ENCODE measurements around the gene ORC4. TPM values are rescaled to one million over a fixed set of nuclear protein-coding genes. Genes with fewer than 3 reads are reported as not detected.

Gene ORC4
- total and polyA plus RNA-seq, 2 of the 8 experiments (the other 6 are each of a cell fraction or from before 2014, with no cell fraction given) = 22.7 to 63.7 TPM

DNA sequence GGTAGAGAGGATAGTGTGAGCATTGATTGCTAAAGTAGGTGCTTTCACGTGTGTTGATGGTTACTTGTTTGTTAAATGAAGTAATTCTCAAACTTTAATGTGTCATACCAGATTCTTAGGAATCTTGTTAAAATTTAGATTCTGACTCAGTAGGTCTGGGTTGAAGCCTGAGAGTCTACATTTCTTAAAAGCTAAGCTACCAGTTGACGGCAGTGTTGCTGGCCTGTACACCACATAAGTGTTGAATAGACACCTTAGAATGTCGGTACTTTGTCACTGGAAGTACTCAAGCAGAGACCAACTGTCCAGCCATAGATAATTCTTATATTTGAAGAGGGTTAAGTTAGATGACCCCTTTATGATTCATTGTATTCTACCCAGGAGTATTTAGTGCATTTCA is 95.9 kb downstream of the ORC4 start:
- Histone ChIP-seq H3K36me3 (ENCODE audit: control insufficient read depth in 2 of 4, insufficient read depth in 4 of 4, low read length in 3 of 4) (peaks cover 0 to 13% (median 3%) of the 10 kb centered on the region in 4 experiments; a peak in 4 of 8 replicates), H4K5ac (ENCODE audit: insufficient read length, low read depth, low read length) (no peak overlapping the region), H2BK5ac (ENCODE audit: low read depth, low read length) (no peak overlapping the region), H3K27me3 (replicated peaks in 1 of 4; ENCODE audit: control insufficient read depth in 3 of 4, extremely low read depth in 1 of 4, insufficient read depth in 3 of 4, low read length in 3 of 4) (no peaks in the 10 kb centered on the region), H3K23me2 (ENCODE audit: low read depth, low read length) (no peaks in the 10 kb centered on the region), H3K9me3 (ENCODE audit: insufficient read depth in 2 of 2, low read depth in 1 of 2, low read length in 1 of 2) (no peaks in the 10 kb centered on the region), H3K27ac (ENCODE audit: low read depth, low read length) (no peak overlapping the region), H4K91ac (replicated peaks; ENCODE audit: insufficient read length, low read length) (no peak overlapping the region), H3K79me1 (ENCODE audit: low read depth, low read length) (no peaks in the 10 kb centered on the region), H3K23ac (ENCODE audit: insufficient read length) (no peak overlapping the region), H3K4ac (replicated peaks; ENCODE audit: insufficient read length, low read depth, low read length) (no peak overlapping the region), H3K9ac (replicated peaks in 1 of 4; ENCODE audit: extremely low read depth in 1 of 4, low read depth in 3 of 4, low read length in 3 of 4) (no peak overlapping the region), H3K79me2 (ENCODE audit: control insufficient read depth in 1 of 2, insufficient read depth in 2 of 2, low read length in 2 of 2) (no peaks in the 10 kb centered on the region), H3K4me3 (ENCODE audit: extremely low read depth in 1 of 4, insufficient read depth in 2 of 4, low read depth in 3 of 4, low read length in 4 of 4) (no peak overlapping the region), H3K4me1 (replicated peaks in 1 of 4; ENCODE audit: control insufficient read depth in 3 of 4, insufficient read depth in 4 of 4, low read length in 3 of 4) (no peaks in the 10 kb centered on the region), H3K18ac (ENCODE audit: extremely low read depth, low read length) (no peak overlapping the region), H3K56ac (replicated peaks; ENCODE audit: insufficient read length, low read depth, low read length) (no peak overlapping the region), H3K14ac (ENCODE audit: insufficient read length) (no peak overlapping the region), H2BK120ac (replicated peaks; ENCODE audit: low read depth, low read length) (no peak overlapping the region), H2AK5ac (ENCODE audit: low read depth, low read length) (no peak overlapping the region), H2BK20ac (ENCODE audit: low read length) (no peak overlapping the region), H4K8ac (ENCODE audit: extremely low read depth, insufficient read depth, low read length) (no peak overlapping the region), H3K4me2 (ENCODE audit: insufficient read depth in 1 of 2, low read depth in 2 of 2, low read length in 2 of 2) (no peak overlapping the region), H2BK12ac (ENCODE audit: low read depth, low read length) (no peak overlapping the region), H4K20me1 (replicated peaks in 1 of 2; ENCODE audit: control insufficient read depth in 1 of 2, insufficient read depth in 2 of 2, low read length in 2 of 2) (no peaks in the 10 kb centered on the region), H2BK15ac (ENCODE audit: low read length) (no peak overlapping the region), H2AFZ (ENCODE audit: low read length) (no peak overlapping the region)
- DNase-seq (ENCODE audit: low read depth in 1 of 2, low spot score in 2 of 2) (no peak), FAIRE-seq (no peak)
- CTCF ChIA-PET (ENCODE audit: partially characterized antibody) = no interaction called here
- POLR2A ChIA-PET (ENCODE audit: partially characterized antibody) = no interaction called here
- no peak for TF ChIP-seq CHD2 (IDR thresholded peaks at IDR 0.05; ENCODE audit: low read length)
- no peak for TF ChIP-seq EGR1 (IDR thresholded peaks at IDR 0.05; ENCODE audit: borderline replicate concordance, low read depth, low read length)
- TF ChIP-seq TAF1 (IDR thresholded peaks at IDR 0.05; ENCODE audit: low read depth, low read length) = no peak
- no peak for TF ChIP-seq ZNF274 (IDR thresholded peaks at IDR 0.05; ENCODE audit: borderline replicate concordance, extremely low read depth, low read length)
- no peak for TF ChIP-seq ATF2 (IDR thresholded peaks at IDR 0.05; ENCODE audit: low read length)
- TF ChIP-seq CEBPB (IDR thresholded peaks at IDR 0.05; ENCODE audit: low read depth, low read length) = no peak
- TF ChIP-seq JUN (IDR thresholded peaks at IDR 0.05; ENCODE audit: low read depth, low read length) = no peak
- 87% methylated on average over 3 of the region's 3 CpGs; no CpG with 5 or more reads in 1 of the 2 experiments for WGBS, 2 experiments (ENCODE audit: extremely low coverage in 1 of 2, insufficient coverage in 1 of 2, insufficient read length in 1 of 2, insufficient replicate concordance in 2 of 2, low coverage in 1 of 2, low lambda C conversion rate in 2 of 2, missing lambda C conversion rate in 1 of 2)

Measured in H1 (cell line).